ENCODE measurements around the gene LSG1. TPM values are rescaled to one million over a fixed set of nuclear protein-coding genes. Genes with fewer than 3 reads are reported as not detected.

The LSG1 gene
- polyA plus RNA-seq, 4 donors: 17.7 to 54.2 (median 22.0) TPM

DNA sequence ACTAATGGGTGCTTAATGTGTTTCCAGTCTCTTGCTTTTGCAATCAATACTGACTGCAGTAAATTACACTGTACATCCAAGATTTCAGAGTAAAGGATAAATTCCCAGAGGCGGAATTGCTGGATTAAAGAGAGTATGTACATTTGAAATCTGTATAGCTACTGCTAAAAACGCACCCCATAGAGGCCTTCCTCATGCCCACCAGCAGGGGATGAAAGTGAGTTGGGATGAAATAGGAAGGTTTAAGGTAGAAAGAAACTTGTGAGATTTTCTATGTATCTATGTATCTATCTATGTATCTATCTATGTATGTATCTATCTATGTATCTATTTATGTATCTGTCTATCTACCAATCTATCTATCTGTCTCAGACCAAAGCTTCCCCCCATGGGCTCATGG, 67.2 kb downstream of the LSG1 start:
- no peak for FAIRE-seq
- no peaks in the 10 kb centered on the region for H3K4me1 ChIP-seq (ENCODE audit: control insufficient read depth in 3 of 3, insufficient read depth in 2 of 3, low read depth in 1 of 3, low read length in 2 of 3)
- no peak overlapping the region for H3K27ac ChIP-seq (ENCODE audit: low read depth in 1 of 3, low read length in 2 of 3)
- H3K4me3 ChIP-seq (ENCODE audit: low read depth in 1 of 3, low read length in 3 of 3): no peak overlapping the region
- peaks cover 0 to 48% (median 0%) of the 10 kb centered on the region in 3 donors for H3K36me3 ChIP-seq (ENCODE audit: control insufficient read depth in 3 of 3, insufficient read depth in 2 of 3, low read depth in 1 of 3, low read length in 3 of 3)
- H3K9me3 ChIP-seq (ENCODE audit: control insufficient read depth in 2 of 2, insufficient read depth in 1 of 2, low read depth in 1 of 2, low read length in 1 of 2): no peaks in the 10 kb centered on the region
- 84 to 92% (median 86%) methylated on average over 2 of the region's 2 CpGs for WGBS, 3 donors
- no peak for DNase-seq
- no peaks in the 10 kb centered on the region for H3K27me3 ChIP-seq (ENCODE audit: control insufficient read depth in 3 of 3, insufficient read depth in 3 of 3, low read length in 3 of 3)

DNA sequence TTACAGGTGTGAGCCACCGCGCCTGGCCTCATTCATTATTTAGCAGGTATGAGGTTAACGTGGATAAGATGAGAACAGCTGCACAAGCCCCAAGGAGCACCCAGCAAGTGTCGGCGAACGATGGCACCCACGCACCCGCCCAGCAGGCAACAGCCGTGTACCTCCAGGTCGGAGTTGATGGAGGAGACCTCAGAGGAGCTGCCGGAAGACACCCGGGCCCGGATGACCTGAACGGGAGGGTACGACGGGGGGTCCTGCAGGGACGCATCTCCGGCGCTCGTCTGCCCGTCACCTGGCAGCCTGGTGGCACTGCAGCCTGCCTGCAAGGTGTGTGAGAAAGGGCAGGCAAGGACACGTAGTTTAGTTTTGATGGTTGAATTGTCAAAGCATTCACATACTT, 67.9 kb downstream of the LSG1 start:
- peaks cover 0 to 45% (median 0%) of the 10 kb centered on the region in 3 donors for H3K36me3 ChIP-seq (ENCODE audit: control insufficient read depth in 3 of 3, insufficient read depth in 2 of 3, low read depth in 1 of 3, low read length in 3 of 3)
- H3K4me3 ChIP-seq (ENCODE audit: low read depth in 1 of 3, low read length in 3 of 3): no peak overlapping the region
- H3K4me1 ChIP-seq (ENCODE audit: control insufficient read depth in 3 of 3, insufficient read depth in 2 of 3, low read depth in 1 of 3, low read length in 2 of 3): no peaks in the 10 kb centered on the region
- DNase-seq: no peak
- no peaks in the 10 kb centered on the region for H3K27me3 ChIP-seq (ENCODE audit: control insufficient read depth in 3 of 3, insufficient read depth in 3 of 3, low read length in 3 of 3)
- H3K9me3 ChIP-seq (ENCODE audit: control insufficient read depth in 2 of 2, insufficient read depth in 1 of 2, low read depth in 1 of 2, low read length in 1 of 2): no peaks in the 10 kb centered on the region
- no peak for FAIRE-seq
- 92 to 93% (median 92%) methylated on average over 22 of the region's 22 CpGs for WGBS, 3 donors
- H3K27ac ChIP-seq (ENCODE audit: low read depth in 1 of 3, low read length in 2 of 3): no peak overlapping the region

DNA sequence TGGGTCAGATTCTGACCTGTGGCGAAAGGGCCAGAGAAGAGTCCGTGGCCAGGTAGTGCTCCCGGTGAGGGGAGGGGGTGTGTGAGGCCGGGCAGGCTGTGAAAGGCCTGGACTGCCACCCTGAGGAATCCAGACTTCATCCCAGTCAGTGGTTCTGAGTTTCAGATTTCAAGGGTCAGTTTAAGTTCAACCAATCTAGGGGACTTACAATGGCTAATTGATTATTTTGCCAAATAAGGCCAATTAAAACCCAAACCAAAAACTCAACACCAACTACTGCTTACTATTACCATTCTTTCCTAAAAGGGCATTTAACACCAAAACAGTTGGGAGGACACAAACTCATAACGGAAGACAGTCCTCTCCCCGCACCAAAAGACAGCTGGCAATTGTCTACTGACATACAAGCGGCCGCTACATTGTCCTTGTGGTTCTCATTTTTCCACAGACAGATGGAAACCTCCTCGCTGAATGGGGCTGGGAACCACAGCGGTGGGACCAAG, 69.3 kb downstream of the LSG1 start:
- no peak for DNase-seq
- H3K4me1 ChIP-seq (ENCODE audit: control insufficient read depth in 3 of 3, insufficient read depth in 2 of 3, low read depth in 1 of 3, low read length in 2 of 3): no peaks in the 10 kb centered on the region
- H3K27ac ChIP-seq (ENCODE audit: low read depth in 1 of 3, low read length in 2 of 3): no peak overlapping the region
- H3K4me3 ChIP-seq (ENCODE audit: low read depth in 1 of 3, low read length in 3 of 3): no peak overlapping the region
- no peaks in the 10 kb centered on the region for H3K9me3 ChIP-seq (ENCODE audit: control insufficient read depth in 2 of 2, insufficient read depth in 1 of 2, low read depth in 1 of 2, low read length in 1 of 2)
- H3K27me3 ChIP-seq (ENCODE audit: control insufficient read depth in 3 of 3, insufficient read depth in 3 of 3, low read length in 3 of 3): no peaks in the 10 kb centered on the region
- H3K36me3 ChIP-seq (ENCODE audit: control insufficient read depth in 3 of 3, insufficient read depth in 2 of 3, low read depth in 1 of 3, low read length in 3 of 3): peaks cover 0 to 49% (median 0%) of the 10 kb centered on the region in 3 donors
- no peak for FAIRE-seq
- 79 to 97% (median 80%) methylated on average over 10 of the region's 10 CpGs for WGBS, 3 donors

DNA sequence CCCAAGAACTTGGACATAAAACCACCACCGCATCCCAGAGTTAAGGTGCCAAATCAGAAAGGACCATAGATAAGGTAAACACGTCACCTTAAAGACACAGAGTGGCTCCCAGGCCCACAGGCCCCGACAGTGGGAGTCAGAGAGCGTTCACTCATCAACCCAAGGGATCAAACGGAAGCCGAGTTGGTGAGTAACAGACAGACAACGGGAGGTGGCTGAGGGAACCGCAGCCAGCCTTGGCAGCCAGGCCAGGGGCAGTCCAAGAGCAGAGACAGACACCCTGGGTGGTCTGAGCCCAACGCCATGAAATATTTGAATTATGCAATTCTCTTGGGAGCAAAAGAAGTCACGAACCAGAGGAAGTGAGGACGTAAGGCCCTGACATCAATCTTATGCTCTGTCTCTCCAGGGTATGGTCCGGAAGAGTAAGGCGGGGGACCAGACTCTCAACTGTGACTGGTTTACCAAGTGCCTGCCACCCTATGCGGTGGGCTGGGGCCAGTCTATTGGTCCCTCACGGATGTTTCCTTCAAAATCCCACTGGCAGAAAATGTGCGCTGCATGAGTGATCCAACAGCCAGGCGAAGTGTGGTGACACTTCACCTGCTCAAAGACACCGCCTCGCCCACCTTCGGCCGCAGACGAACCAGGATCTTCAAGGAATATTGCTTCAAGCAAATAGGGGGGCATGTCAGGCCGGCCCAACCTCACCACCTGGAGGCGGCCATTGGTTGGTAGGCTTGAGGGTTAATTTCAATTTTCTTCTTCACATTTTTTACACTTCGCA, 73.0 kb downstream of the LSG1 start:
- no peak overlapping the region for H3K27ac ChIP-seq (ENCODE audit: low read depth in 1 of 3, low read length in 2 of 3)
- 87 to 92% (median 87%) methylated on average over 25 of the region's 25 CpGs for WGBS, 3 donors
- peaks cover 0 to 44% (median 0%) of the 10 kb centered on the region in 3 donors for H3K36me3 ChIP-seq (ENCODE audit: control insufficient read depth in 3 of 3, insufficient read depth in 2 of 3, low read depth in 1 of 3, low read length in 3 of 3)
- H3K4me1 ChIP-seq (ENCODE audit: control insufficient read depth in 3 of 3, insufficient read depth in 2 of 3, low read depth in 1 of 3, low read length in 2 of 3): no peaks in the 10 kb centered on the region
- no peaks in the 10 kb centered on the region for H3K27me3 ChIP-seq (ENCODE audit: control insufficient read depth in 3 of 3, insufficient read depth in 3 of 3, low read length in 3 of 3)
- FAIRE-seq: no peak
- no peaks in the 10 kb centered on the region for H3K9me3 ChIP-seq (ENCODE audit: control insufficient read depth in 2 of 2, insufficient read depth in 1 of 2, low read depth in 1 of 2, low read length in 1 of 2)
- no peak for DNase-seq
- no peak overlapping the region for H3K4me3 ChIP-seq (ENCODE audit: low read depth in 1 of 3, low read length in 3 of 3)

DNA sequence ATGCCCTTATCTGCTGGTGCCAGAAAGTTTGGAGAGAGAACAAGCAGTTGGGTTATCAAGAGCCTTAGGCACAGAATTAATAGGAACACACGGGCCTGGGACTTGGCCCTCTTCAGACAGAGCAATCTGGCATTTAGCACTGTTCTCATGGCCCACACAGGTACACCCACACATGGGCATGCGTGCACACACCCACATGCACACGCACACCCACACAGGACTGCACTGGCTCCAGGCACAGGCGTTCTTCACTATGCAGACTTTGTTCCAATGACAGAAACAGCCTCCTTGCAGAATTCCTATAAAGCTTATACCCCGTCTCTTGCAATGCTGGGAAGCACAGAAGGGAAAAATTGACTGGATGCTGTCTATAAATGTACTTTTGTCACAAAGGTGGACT, 75.1 kb downstream of the LSG1 start:
- Histone ChIP-seq H3K36me3 (ENCODE audit: control insufficient read depth in 3 of 3, insufficient read depth in 2 of 3, low read depth in 1 of 3, low read length in 3 of 3) (peaks cover 0 to 30% (median 0%) of the 10 kb centered on the region in 3 donors), H3K27me3 (ENCODE audit: control insufficient read depth in 3 of 3, insufficient read depth in 3 of 3, low read length in 3 of 3) (no peaks in the 10 kb centered on the region), H3K4me1 (ENCODE audit: control insufficient read depth in 3 of 3, insufficient read depth in 2 of 3, low read depth in 1 of 3, low read length in 2 of 3) (no peaks in the 10 kb centered on the region), H3K4me3 (ENCODE audit: low read depth in 1 of 3, low read length in 3 of 3) (no peak overlapping the region), H3K9me3 (ENCODE audit: control insufficient read depth in 2 of 2, insufficient read depth in 1 of 2, low read depth in 1 of 2, low read length in 1 of 2) (no peaks in the 10 kb centered on the region), H3K27ac (ENCODE audit: low read depth in 1 of 3, low read length in 2 of 3) (no peak overlapping the region)
- FAIRE-seq: no peak
- no peak for DNase-seq
- 74 to 86% (median 76%) methylated on average over 5 of the region's 5 CpGs for WGBS, 3 donors

DNA sequence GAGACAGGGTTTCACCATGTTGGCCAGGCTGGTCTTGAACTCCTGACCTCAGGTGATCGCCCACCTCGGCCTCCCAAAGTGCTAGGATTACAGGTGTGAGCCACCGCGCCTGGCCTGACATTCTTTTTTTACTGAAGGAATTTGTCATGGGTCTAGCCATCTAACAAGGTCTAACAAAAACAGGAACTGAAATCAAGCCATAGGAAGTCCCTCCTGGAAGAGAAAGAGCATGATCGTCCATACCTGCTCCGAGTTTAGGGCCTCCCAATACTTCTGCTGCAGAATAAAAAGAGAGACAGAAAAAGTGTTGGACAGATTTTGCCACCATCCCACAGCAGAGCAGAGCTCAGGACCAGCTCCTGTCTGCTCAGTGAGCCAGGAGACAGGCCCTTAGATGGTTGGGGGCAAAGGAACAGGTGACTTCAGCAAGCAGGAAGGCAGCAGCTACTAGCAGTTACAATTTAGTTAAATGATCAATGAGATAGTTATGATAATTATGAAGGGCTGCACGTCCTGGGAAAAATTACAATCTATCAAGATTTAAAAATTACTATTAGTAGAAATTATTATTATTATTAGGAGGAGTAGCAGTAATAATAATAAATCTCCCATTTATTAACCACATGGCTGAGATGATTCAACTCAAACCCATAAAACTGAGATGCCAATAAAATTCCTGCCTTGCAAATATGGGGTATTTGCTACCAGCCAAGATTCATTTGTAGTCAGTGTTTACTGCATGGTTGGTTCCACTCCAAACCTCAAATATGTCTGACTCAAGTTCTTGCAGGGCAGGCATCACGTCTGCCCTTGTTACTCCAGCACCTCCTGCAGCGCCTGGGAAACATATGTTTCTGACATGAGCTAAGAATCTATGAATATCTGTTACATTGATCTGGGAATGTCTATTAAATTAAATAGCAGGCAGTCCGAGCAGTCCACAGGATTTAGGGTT, 78.9 kb downstream of the LSG1 start:
- 75 to 78% (median 78%) methylated on average over 10 of the region's 10 CpGs for WGBS, 3 donors
- H3K9me3 ChIP-seq (ENCODE audit: control insufficient read depth in 2 of 2, insufficient read depth in 1 of 2, low read depth in 1 of 2, low read length in 1 of 2): no peaks in the 10 kb centered on the region
- DNase-seq: no peak
- H3K27me3 ChIP-seq (ENCODE audit: control insufficient read depth in 3 of 3, insufficient read depth in 3 of 3, low read length in 3 of 3): no peaks in the 10 kb centered on the region
- FAIRE-seq: no peak
- H3K4me1 ChIP-seq (ENCODE audit: control insufficient read depth in 3 of 3, insufficient read depth in 2 of 3, low read depth in 1 of 3, low read length in 2 of 3): no peaks in the 10 kb centered on the region
- no peak overlapping the region for H3K27ac ChIP-seq (ENCODE audit: low read depth in 1 of 3, low read length in 2 of 3)
- peaks cover 0 to 37% (median 2%) of the 10 kb centered on the region in 3 donors for H3K36me3 ChIP-seq (ENCODE audit: control insufficient read depth in 3 of 3, insufficient read depth in 2 of 3, low read depth in 1 of 3, low read length in 3 of 3)
- H3K4me3 ChIP-seq (ENCODE audit: low read depth in 1 of 3, low read length in 3 of 3): no peak overlapping the region

Other genes with a start within 250 kb of the LSG1 start
- gene ATP13A3, start 185.2 kb downstream of the LSG1 start, polyA plus RNA-seq: 10 to 100 TPM in 3 of 4 donors, 1 to 10 TPM in 1; 8.1 to 65.9 (median 13.9) TPM
- gene TMEM44, start 38.8 kb downstream of the LSG1 start, polyA plus RNA-seq: 10 to 100 TPM in 2 of 4 donors, 1 to 10 TPM in 2; 2.7 to 17.7 (median 7.9) TPM
- 1 to 10 TPM in 3 of 4 donors, under 1 TPM in 1; 0.45 to 9.8 (median 2.1) TPM for gene FAM43A, start 13.7 kb upstream of the LSG1 start, polyA plus RNA-seq

All from small intestine (tissue), 7 donors.